ENCODE data around the gene STEAP1B.

Gene STEAP1B

GRCh38 chr7:22371878-22372277 is 128.1 kb downstream of the STEAP1B start:
- DNase-seq (ENCODE audit: low read depth, low spot score), result no peak
